Liver (tissue), 9 donors: ENCODE data around the gene SLC25A6. TPM values are rescaled to one million over a fixed set of nuclear protein-coding genes. Genes with fewer than 3 reads are reported as not detected.

ENCODE experiments used
- DNase-seq: peaks from one replicate; pipeline ENCODE4 v3.0.0-alpha.2; 2017; ENCODE audit warnings: low spot score
- H3K27ac ChIP-seq, 2 donors: one replicate each; pipeline ENCODE4 v1.7.0; 2013; ENCODE audit warnings: inconsistent platforms in 2 of 2, low read length in 2 of 2, control low read depth in 1 of 2, low read depth in 1 of 2, mild to moderate bottlenecking in 1 of 2
- H3K27me3 ChIP-seq, 4 donors: one replicate each; pipeline versions ENCODE4 v1.6.1 to v1.7.0; 2013; ENCODE audit warnings: low read length in 3 of 4, inconsistent platforms in 1 of 4, mild to moderate bottlenecking in 1 of 4, moderate library complexity in 1 of 4; ENCODE audit not compliant: control insufficient read depth in 4 of 4, insufficient read depth in 4 of 4
- H3K36me3 ChIP-seq, 4 donors: one replicate each; pipeline versions ENCODE4 v1.6.1 to v1.7.0; 2013; ENCODE audit warnings: low read length in 3 of 4, mild to moderate bottlenecking in 3 of 4, low read depth in 1 of 4, moderate library complexity in 1 of 4; ENCODE audit not compliant: control insufficient read depth in 4 of 4, insufficient read depth in 3 of 4
- H3K4me1 ChIP-seq, 4 donors: one replicate each; pipeline versions ENCODE4 v1.6.1 to v1.7.0; 2013; ENCODE audit warnings: low read length in 3 of 4, mild to moderate bottlenecking in 3 of 4, moderate library complexity in 1 of 4; ENCODE audit not compliant: control insufficient read depth in 4 of 4, insufficient read depth in 4 of 4
- H3K4me3 ChIP-seq, 3 donors: one replicate each; pipeline versions ENCODE4 v1.6.1 to v1.7.0; 2013; ENCODE audit warnings: low read length in 3 of 3, control low read depth in 1 of 3, low read depth in 1 of 3, mild to moderate bottlenecking in 1 of 3
- H3K9ac ChIP-seq, 2 donors: one replicate each; pipeline ENCODE4 v1.7.0; 2013; ENCODE audit warnings: low read length in 2 of 2, mild to moderate bottlenecking in 2 of 2, moderate library complexity in 2 of 2, control low read depth in 1 of 2, low read depth in 1 of 2
- H3K9me3 ChIP-seq, 4 donors: one replicate each; pipeline versions ENCODE4 v1.6.1 to v1.7.0; 2013; ENCODE audit warnings: low read length in 3 of 4; ENCODE audit not compliant: control insufficient read depth in 4 of 4
- ATF3 ChIP-seq: IDR thresholded peaks from 2 replicates; pipeline ENCODE4 v1.6.1; 2016; ENCODE audit warnings: antibody characterized with exemption
- CTCF ChIP-seq: fragments of 150-350 bp; IDR thresholded peaks from 2 replicates; pipeline ENCODE4 v1.5.1; 2017; ENCODE audit warnings: improper control_type of control experiment, low read depth, low read length; ENCODE audit not compliant: missing input control
- EGR1 ChIP-seq, 2 donors: IDR thresholded peaks; 2 replicates each; pipeline ENCODE4 v1.6.1; 2016 to 2018; ENCODE audit warnings: antibody characterized with exemption in 2 of 2, low read depth in 2 of 2
- FOXA1 ChIP-seq: IDR thresholded peaks from 2 replicates; pipeline ENCODE4 v1.6.1; 2016; ENCODE audit warnings: antibody characterized with exemption
- FOXA2 ChIP-seq: IDR thresholded peaks from 2 replicates; pipeline ENCODE4 v1.6.1; 2016; ENCODE audit warnings: antibody characterized with exemption
- GABPA ChIP-seq, 2 donors: IDR thresholded peaks in 1 of 2; conservative IDR thresholded peaks in 1 of 2; 2 replicates each; pipeline ENCODE4 v1.6.1; 2016; ENCODE audit warnings: antibody characterized with exemption in 2 of 2, mild to moderate bottlenecking in 1 of 2, moderate library complexity in 1 of 2
- JUND ChIP-seq, 2 donors: IDR thresholded peaks; 2 replicates each; pipeline ENCODE4 v1.6.1; 2016; ENCODE audit warnings: antibody characterized with exemption in 2 of 2
- MAX ChIP-seq: IDR thresholded peaks from 2 replicates; pipeline ENCODE4 v1.6.1; 2016; ENCODE audit warnings: antibody characterized with exemption
- NR2F2 ChIP-seq: IDR thresholded peaks from 2 replicates; pipeline ENCODE4 v1.6.1; 2016; ENCODE audit warnings: antibody characterized with exemption
- RAD21 ChIP-seq, 2 donors: IDR thresholded peaks; 2 replicates each; pipeline ENCODE4 v1.6.1; 2016; ENCODE audit warnings: antibody characterized with exemption in 2 of 2, mild to moderate bottlenecking in 2 of 2
- REST ChIP-seq: IDR thresholded peaks from 2 replicates; pipeline ENCODE4 v1.6.1; 2016; ENCODE audit warnings: antibody characterized with exemption, mild to moderate bottlenecking
- SP1 ChIP-seq: IDR thresholded peaks from 2 replicates; pipeline ENCODE4 v1.6.1; 2018; ENCODE audit warnings: antibody characterized with exemption, mild to moderate bottlenecking
- ZBTB33 ChIP-seq: IDR thresholded peaks from 2 replicates; pipeline ENCODE4 v1.6.1; 2016; ENCODE audit warnings: antibody characterized with exemption
- WGBS: extraction: QIAGEN DNeasy Blood & Tissue Kit; methylation state at CpG from one replicate; pipeline ENCODE4 v1.1.7; 2013; 5-methylcytosine and 5-hydroxymethylcytosine counted together
- polyA plus RNA-seq, 2 donors: library from polyadenylated mRNA; stranded (reverse) in 1 of 2; unstranded in 1 of 2; fragments of 200-250 nt in 1 of 2; fragments of >200 nt in 1 of 2; fragmentation: Nextera tagmentation in 1 of 2; extraction: Ambion mirVana in 1 of 2; gene quantifications; one replicate each; pipeline versions ENCODE4 v1.2.1 to v1.2.3, GENCODE V29; 2013 to 2015
- total RNA-seq, 2 donors: library from RNA; depleted of rRNA; stranded (reverse); fragments of >200 nt; gene quantifications; one replicate each; pipeline ENCODE4 v1.2.3, GENCODE V29; 2014
- donor health status: healthy.
- donor health status: healthy.
- donor health status: healthy.
- donor health status: healthy.
- donor health status: healthy.

SLC25A6 gene
- total and polyA plus RNA-seq, 4 donors, result 44.8 to 110 (median 64.0) TPM

- H3K9me3 ChIP-seq, result peaks cover 0 to 8% (median 2%) of the 10 kb centered on the region in 4 donors
- H3K27ac ChIP-seq, result peak overlapping the region; percentile 14 to 15
- H3K36me3 ChIP-seq, result no peaks in the 10 kb centered on the region
- H3K4me1 ChIP-seq, result no peaks in the 10 kb centered on the region
- DNase-seq, result no peak
- no peaks in the 10 kb centered on the region for H3K27me3 ChIP-seq
- 68% methylated on average over 18 of the region's 18 CpGs for WGBS
- no peak for TF ChIP-seq NR2F2
- no peak for TF ChIP-seq MAX
- no peak for TF ChIP-seq ATF3
- TF ChIP-seq CTCF, result no peak
- TF ChIP-seq FOXA1, result no peak
- no peak for TF ChIP-seq FOXA2
- TF ChIP-seq ZBTB33, result no peak
- no peak for TF ChIP-seq GABPA (IDR thresholded peaks at IDR 0.05 in 1 of 2, conservative IDR thresholded peaks at IDR 0.05 in 1 of 2)
- no peak for TF ChIP-seq RAD21 (IDR thresholded peaks at IDR 0.05)
- TF ChIP-seq SP1, result no peak
- TF ChIP-seq REST, result no peak
- TF ChIP-seq EGR1 (IDR thresholded peaks at IDR 0.05; ENCODE audit: low read depth in 2 of 2), result no peak
- no peak for TF ChIP-seq JUND (IDR thresholded peaks at IDR 0.05)
- H3K9ac ChIP-seq, result no peak overlapping the region
- peak overlapping the region in 1 of 3 donors; percentile 21 for H3K4me3 ChIP-seq
Measured at GRCh38 chrX:1336948-1337779, 54.7 kb downstream of the SLC25A6 start.
